Activated CD8-positive, alpha-beta memory T cell treated with anti-CD3 and anti-CD28 coated beads, Interleukin-2, amount 10 ng/mL, durations not matched to agents 7 days and 5 days (primary cell): Measurements from ENCODE around the gene PAQR7. TPM values are rescaled to one million over a fixed set of nuclear protein-coding genes. Genes with fewer than 3 reads are reported as not detected.

ENCODE experiments used
- ATAC-seq: fragments of 150-1000 bp; cut with Tn5 transposase; one replicate; pipeline ENCODE4 v1.10.0; 2021; ENCODE audit warnings: moderate library complexity
- CTCF ChIA-PET: fragments of 350-600 bp; sonication (Branson Sonifier 250); formaldehyde crosslinking; loops from one replicate; lab custom pipeline; 2021; ENCODE audit warnings: antibody characterized with exemption; lab: Charles Lee
- DNase-seq: peaks from one replicate; pipeline ENCODE4 v3.0.0-alpha.2; 2020
- H3K27ac Mint-ChIP-seq: one replicate; pipeline ENCODE4 v1.8.0; 2021; ENCODE audit warnings: mild to moderate bottlenecking, mixed read lengths
- H3K27me3 Mint-ChIP-seq: one replicate; pipeline ENCODE4 v1.8.0; 2021; ENCODE audit warnings: mixed read lengths
- H3K36me3 Mint-ChIP-seq: one replicate; pipeline ENCODE4 v1.8.0; 2021; ENCODE audit warnings: mild to moderate bottlenecking, mixed read lengths
- H3K4me1 Mint-ChIP-seq: one replicate; pipeline ENCODE4 v1.8.0; 2021; ENCODE audit warnings: mixed read lengths
- H3K4me3 Mint-ChIP-seq: one replicate; pipeline ENCODE4 v1.8.0; 2021; ENCODE audit warnings: mild to moderate bottlenecking, moderate library complexity, mixed read lengths
- H3K9me3 Mint-ChIP-seq: one replicate; pipeline ENCODE4 v1.8.0; 2022; ENCODE audit warnings: low read depth, mixed read lengths
- total RNA-seq, 2 experiments: library from RNA; stranded (reverse); gene quantifications; one replicate each; pipeline ENCODE4 v1.2.3, GENCODE V29; 2021

Gene PAQR7
- total RNA-seq, 2 experiments from 2014 or later = 2.2 to 5.0 TPM

DNA sequence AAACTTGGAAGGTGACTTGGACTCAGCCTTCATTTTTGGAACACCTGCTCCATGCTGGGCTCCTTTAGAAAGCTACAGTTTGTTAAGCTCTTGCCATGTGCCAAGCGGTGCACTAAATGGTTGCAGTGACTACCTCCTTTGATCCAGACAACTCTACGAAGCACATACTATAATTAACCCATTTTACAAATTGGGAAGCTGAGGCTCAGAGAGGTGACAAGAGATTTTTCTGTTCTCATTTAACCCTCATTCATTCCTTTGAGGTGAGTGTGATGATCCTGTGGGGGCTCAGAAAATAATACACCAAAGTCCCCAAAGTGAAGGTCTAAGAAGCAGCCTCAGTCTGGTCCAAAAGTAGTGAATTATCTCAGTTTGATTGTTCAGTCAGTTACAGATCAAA, 1.6 kb upstream of the PAQR7 start:
- ATAC-seq (no peak), DNase-seq (no peak)
- no peak overlapping the region for H3K27ac Mint-ChIP-seq
- H3K4me3 Mint-ChIP-seq = no peak overlapping the region
- peaks cover 22% of the 10 kb centered on the region for H3K27me3 Mint-ChIP-seq
- H3K9me3 Mint-ChIP-seq = no peaks in the 10 kb centered on the region
- peaks cover 10% of the 10 kb centered on the region for H3K4me1 Mint-ChIP-seq
- CTCF ChIA-PET = interaction anchor here (0.9 to 1.3 kb wide), 2 partner anchors 19 to 121 kb away, joined by 3 read pairs; partner anchors contain the start of gene PAFAH2
- H3K36me3 Mint-ChIP-seq = no peaks in the 10 kb centered on the region

DNA sequence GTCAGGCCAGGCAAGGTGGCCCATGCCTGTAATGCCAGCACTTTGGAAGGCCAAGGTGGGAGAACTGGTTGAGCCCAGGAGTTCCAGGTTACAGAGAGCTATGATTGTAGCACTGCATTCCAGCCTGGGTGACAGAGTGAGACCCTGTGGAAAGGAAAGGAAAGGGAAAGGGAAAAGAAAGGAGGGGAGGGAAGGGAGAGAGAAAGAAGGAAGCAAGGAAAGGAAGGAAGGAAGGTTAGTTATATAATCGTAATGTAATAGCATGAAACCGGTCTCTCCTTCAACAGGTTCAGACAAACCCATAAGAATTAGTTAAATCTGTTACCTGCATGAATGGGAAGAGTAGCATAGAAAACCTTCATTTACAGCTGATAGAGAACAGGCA, 1.2 kb upstream of the PAQR7 start:
- Mint-ChIP-seq H3K9me3 (no peaks in the 10 kb centered on the region), H3K27me3 (peaks cover 22% of the 10 kb centered on the region), H3K27ac (no peak overlapping the region), H3K4me3 (no peak overlapping the region), H3K36me3 (no peaks in the 10 kb centered on the region), H3K4me1 (peaks cover 10% of the 10 kb centered on the region)
- ATAC-seq (no peak), DNase-seq (no peak)
- CTCF ChIA-PET = interaction anchor here (0.7 to 2.1 kb wide), 4 partner anchors 20 to 490 kb away, joined by 3 to 9 read pairs (median 3); partner anchors contain the start of gene PAFAH2

- peaks cover 22% of the 10 kb centered on the region for H3K27me3 Mint-ChIP-seq
- H3K9me3 Mint-ChIP-seq = no peaks in the 10 kb centered on the region
- H3K4me3 Mint-ChIP-seq = peak overlapping the region; percentile 47
- ATAC-seq = no peak
- no peak overlapping the region for H3K27ac Mint-ChIP-seq
- no peaks in the 10 kb centered on the region for H3K36me3 Mint-ChIP-seq
- DNase-seq = no peak
- H3K4me1 Mint-ChIP-seq = peaks cover 10% of the 10 kb centered on the region
- CTCF ChIA-PET = interaction anchor here (0.7 to 2.2 kb wide), 10 partner anchors 8 to 490 kb away, joined by 3 to 13 read pairs (median 6); partner anchors contain the start of gene PAFAH2
Observed at GRCh38 chr1:25875856-25876692, 566 bp upstream of the PAQR7 start.

DNA sequence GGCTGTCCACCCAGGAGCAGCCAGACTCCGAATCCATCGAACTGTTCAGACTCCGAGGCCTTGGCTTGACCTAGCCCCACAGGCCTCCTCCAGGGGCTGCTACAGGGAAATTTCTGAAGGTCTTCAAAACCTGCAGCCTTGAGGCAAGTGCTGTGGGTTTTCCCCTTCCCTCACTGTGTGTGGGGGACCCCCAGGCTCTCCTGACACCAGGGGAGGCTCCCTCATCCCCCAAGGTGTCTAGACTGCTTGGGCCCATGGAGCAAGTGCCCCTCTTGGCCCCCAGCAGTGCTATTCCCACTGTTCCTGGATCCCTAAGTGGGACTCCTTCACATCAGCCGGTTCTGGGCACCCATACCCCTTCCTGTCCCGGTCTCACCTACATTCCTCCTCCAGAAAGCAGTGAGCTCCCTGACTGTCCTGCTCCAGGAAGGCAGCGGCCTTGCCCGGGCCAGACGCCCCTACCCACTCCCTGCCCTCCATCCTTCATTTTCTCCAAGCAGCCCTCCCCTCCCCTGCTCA, 814 bp downstream of the PAQR7 start:
- H3K4me3 Mint-ChIP-seq = peak overlapping the region; percentile 79
- H3K4me1 Mint-ChIP-seq = peaks cover 10% of the 10 kb centered on the region
- CTCF ChIA-PET = interaction anchor here (1.0 to 2.2 kb wide), 9 partner anchors 13 to 161 kb away, joined by 3 to 13 read pairs (median 6); partner anchors contain the start of gene PAFAH2
- ATAC-seq = no peak
- H3K27me3 Mint-ChIP-seq = peaks cover 19% of the 10 kb centered on the region
- DNase-seq = no peak
- no peaks in the 10 kb centered on the region for H3K36me3 Mint-ChIP-seq
- no peaks in the 10 kb centered on the region for H3K9me3 Mint-ChIP-seq
- H3K27ac Mint-ChIP-seq = peak overlapping the region; percentile 15

- Mint-ChIP-seq H3K36me3 (no peaks in the 10 kb centered on the region), H3K27ac (no peak overlapping the region), H3K27me3 (peaks cover 19% of the 10 kb centered on the region), H3K4me3 (no peak overlapping the region), H3K4me1 (peaks cover 10% of the 10 kb centered on the region), H3K9me3 (no peaks in the 10 kb centered on the region)
- no peak for DNase-seq
- CTCF ChIA-PET = interaction anchor here (1.9 to 2.2 kb wide), 2 partner anchors 21 to 162 kb away, joined by 10 to 13 read pairs; no protein-coding TSS in a partner anchor
- ATAC-seq = no peak
Observed at GRCh38 chr1:25874209-25874608, 1.3 kb downstream of the PAQR7 start.

DNA sequence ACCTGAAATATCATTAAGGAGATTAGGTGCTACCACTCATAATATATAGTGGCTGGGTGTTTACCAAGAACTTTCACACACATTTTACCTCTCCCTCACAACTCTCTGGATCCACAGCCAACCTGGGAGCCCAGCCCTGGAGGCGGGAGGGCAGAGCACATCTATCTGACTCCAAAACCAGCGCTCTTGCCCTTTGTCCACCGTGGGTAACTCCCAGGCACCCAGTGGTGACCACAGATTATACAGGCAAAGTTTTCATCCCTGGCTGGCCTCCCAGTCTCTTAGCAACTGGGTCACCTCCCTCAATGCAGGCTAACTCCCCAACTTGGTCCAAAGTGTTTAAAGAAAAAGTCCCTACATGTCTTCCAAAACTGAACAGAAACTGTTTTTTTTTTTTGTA, 2.4 kb downstream of the PAQR7 start:
- Mint-ChIP-seq H3K4me1 (peaks cover 10% of the 10 kb centered on the region), H3K4me3 (no peak overlapping the region), H3K27me3 (peaks cover 19% of the 10 kb centered on the region), H3K36me3 (no peaks in the 10 kb centered on the region), H3K27ac (no peak overlapping the region), H3K9me3 (no peaks in the 10 kb centered on the region)
- CTCF ChIA-PET = no interaction called here
- DNase-seq = no peak
- no peak for ATAC-seq

- H3K4me3 Mint-ChIP-seq = no peak overlapping the region
- H3K27ac Mint-ChIP-seq = no peak overlapping the region
- CTCF ChIA-PET = no interaction called here
- peaks cover 15% of the 10 kb centered on the region for H3K27me3 Mint-ChIP-seq
- no peaks in the 10 kb centered on the region for H3K36me3 Mint-ChIP-seq
- no peak for DNase-seq
- no peaks in the 10 kb centered on the region for H3K9me3 Mint-ChIP-seq
- ATAC-seq = no peak
- H3K4me1 Mint-ChIP-seq = peaks cover 10% of the 10 kb centered on the region
Observed at GRCh38 chr1:25872713-25873112, 2.8 kb downstream of the PAQR7 start.

- Mint-ChIP-seq H3K4me1 (peaks cover 10% of the 10 kb centered on the region), H3K9me3 (no peaks in the 10 kb centered on the region), H3K4me3 (no peak overlapping the region), H3K27me3 (peaks cover 10% of the 10 kb centered on the region), H3K27ac (no peak overlapping the region), H3K36me3 (no peaks in the 10 kb centered on the region)
- no peak for ATAC-seq
- CTCF ChIA-PET = no interaction called here
- DNase-seq = no peak
Observed at GRCh38 chr1:25871704-25872494, 3.6 kb downstream of the PAQR7 start.

DNA sequence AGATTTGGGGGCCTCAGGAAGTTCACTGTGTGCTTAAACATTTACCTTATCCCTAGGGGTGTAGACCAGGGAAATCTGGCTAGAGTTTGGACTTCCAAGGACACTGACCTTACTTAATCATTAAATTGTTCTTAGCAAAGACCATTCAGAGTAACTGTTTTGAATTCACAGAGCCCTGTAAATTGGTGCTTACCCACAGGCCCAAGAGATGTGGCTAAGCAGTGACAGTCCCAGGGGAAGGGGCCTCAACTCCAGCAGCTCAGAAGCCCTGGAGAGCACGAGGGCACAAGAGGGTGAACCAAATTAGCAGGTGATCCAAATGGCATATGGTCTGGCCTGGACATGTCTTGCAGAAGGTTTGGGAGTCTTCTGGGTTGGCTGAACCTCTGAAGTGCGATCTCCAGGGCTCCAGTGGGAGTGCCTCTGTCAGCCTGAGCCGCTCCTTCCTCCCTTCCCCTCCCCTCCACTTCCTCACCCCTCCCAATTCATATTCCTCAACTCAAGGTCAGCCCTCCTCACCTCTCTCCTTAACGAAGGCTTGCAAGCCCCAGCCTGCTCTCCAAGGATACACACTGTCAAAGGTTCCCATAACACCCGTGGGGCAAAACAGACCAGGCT, 4.3 kb downstream of the PAQR7 start:
- ATAC-seq = no peak
- no peak overlapping the region for H3K4me3 Mint-ChIP-seq
- CTCF ChIA-PET = interaction anchor here (0.6 kb wide), 1 partner anchor 71 kb away, joined by 4 read pairs; no protein-coding TSS in a partner anchor
- peaks cover 3% of the 10 kb centered on the region for H3K27me3 Mint-ChIP-seq
- no peaks in the 10 kb centered on the region for H3K36me3 Mint-ChIP-seq
- peaks cover 7% of the 10 kb centered on the region for H3K4me1 Mint-ChIP-seq
- no peaks in the 10 kb centered on the region for H3K9me3 Mint-ChIP-seq
- DNase-seq = no peak
- H3K27ac Mint-ChIP-seq = no peak overlapping the region

- Mint-ChIP-seq H3K4me1 (peaks cover 4% of the 10 kb centered on the region), H3K36me3 (no peaks in the 10 kb centered on the region), H3K4me3 (no peak overlapping the region), H3K27ac (no peak overlapping the region), H3K9me3 (no peaks in the 10 kb centered on the region), H3K27me3 (no peaks in the 10 kb centered on the region)
- DNase-seq (no peak), ATAC-seq (no peak)
- CTCF ChIA-PET = interaction anchor here (0.6 kb wide), 1 partner anchor 71 kb away, joined by 4 read pairs; no protein-coding TSS in a partner anchor
Observed at GRCh38 chr1:25870614-25871013, 4.9 kb downstream of the PAQR7 start.

GRCh38 chr1:25869909-25870606, 5.5 kb downstream of the PAQR7 start:
- Mint-ChIP-seq H3K9me3 (no peaks in the 10 kb centered on the region), H3K27me3 (no peaks in the 10 kb centered on the region), H3K27ac (no peak overlapping the region), H3K36me3 (no peaks in the 10 kb centered on the region), H3K4me3 (no peak overlapping the region), H3K4me1 (peaks cover 4% of the 10 kb centered on the region)
- CTCF ChIA-PET = interaction anchor here (1.6 kb wide), 1 partner anchor 13 kb away, joined by 3 read pairs; no protein-coding TSS in a partner anchor
- ATAC-seq (peak; percentile 20), DNase-seq (no peak)

GRCh38 chr1:25867210-25867991, 8.1 kb downstream of the PAQR7 start:
- H3K27ac Mint-ChIP-seq = no peak overlapping the region
- no peak overlapping the region for H3K4me3 Mint-ChIP-seq
- H3K36me3 Mint-ChIP-seq = no peaks in the 10 kb centered on the region
- no peak for DNase-seq
- no peak for ATAC-seq
- H3K4me1 Mint-ChIP-seq = no peaks in the 10 kb centered on the region
- no peaks in the 10 kb centered on the region for H3K9me3 Mint-ChIP-seq
- H3K27me3 Mint-ChIP-seq = no peaks in the 10 kb centered on the region
- CTCF ChIA-PET = no interaction called here
